Neural progenitor cell (in vitro differentiated cells): ENCODE results near the gene SOX2. TPM values are rescaled to one million over a fixed set of nuclear protein-coding genes. Genes with fewer than 3 reads are reported as not detected.

Experiments used
- DNase-seq: peaks from one replicate; pipeline ENCODE4 v3.0.0-alpha.2; 2016; ENCODE audit warnings: low spot score
- H2AFZ ChIP-seq: fragments of 200-600 bp; sonication (generic); replicated peaks from 2 replicates; pipeline ENCODE4 v1.6.1; 2016; ENCODE audit warnings: antibody characterized with exemption
- H3F3A ChIP-seq: fragments of 200-600 bp; sonication (generic); 2 replicates; pipeline ENCODE4 v1.6.1; 2016; ENCODE audit warnings: antibody characterized with exemption, low read depth
- H3K27ac ChIP-seq: fragments of 200-600 bp; sonication (generic); 2 replicates; pipeline ENCODE4 v1.5.1; 2016; ENCODE audit warnings: mild to moderate bottlenecking
- H3K27me3 ChIP-seq: fragments of 200-600 bp; sonication (generic); 2 replicates; pipeline ENCODE4 v1.6.1; 2016; ENCODE audit warnings: mild to moderate bottlenecking, moderate library complexity
- H3K36me3 ChIP-seq: fragments of 200-600 bp; sonication (generic); 2 replicates; pipeline ENCODE4 v1.5.1; 2016
- H3K4me1 ChIP-seq: fragments of 200-600 bp; sonication (generic); 2 replicates; pipeline ENCODE4 v1.6.1; 2016; ENCODE audit warnings: mixed run types
- H3K4me2 ChIP-seq: fragments of 200-600 bp; sonication (generic); 2 replicates; pipeline ENCODE4 v1.6.1; 2016
- H3K4me3 ChIP-seq: fragments of 200-600 bp; sonication (generic); 2 replicates; pipeline ENCODE4 v1.5.1; 2016
- H3K79me2 ChIP-seq: fragments of 200-600 bp; sonication (generic); 2 replicates; pipeline ENCODE4 v1.6.1; 2016; ENCODE audit warnings: low read depth
- H3K9ac ChIP-seq: fragments of 200-600 bp; sonication (generic); 2 replicates; pipeline ENCODE4 v1.6.1; 2016
- H3K9me3 ChIP-seq: fragments of 200-600 bp; sonication (generic); 2 replicates; pipeline ENCODE4 v1.5.1; 2016; ENCODE audit warnings: low read depth
- H4K20me1 ChIP-seq: fragments of 200-600 bp; sonication (generic); 2 replicates; pipeline ENCODE4 v1.6.1; 2016; ENCODE audit warnings: low read depth
- H3K27ac Mint-ChIP-seq: 3 replicates; pipeline ENCODE4 v1.8.0; 2021; ENCODE audit warnings: mixed read lengths
- H3K27me3 Mint-ChIP-seq: 2 replicates; pipeline ENCODE4 v1.8.0; 2022; ENCODE audit warnings: low read depth, mild to moderate bottlenecking, inconsistent platforms, moderate library complexity, mixed read lengths; ENCODE audit not compliant: insufficient read depth
- H3K36me3 Mint-ChIP-seq: 3 replicates; pipeline ENCODE4 v1.8.0; 2021; ENCODE audit warnings: mixed read lengths
- H3K4me1 Mint-ChIP-seq: 3 replicates; pipeline ENCODE4 v1.8.0; 2021; ENCODE audit warnings: mixed read lengths
- H3K4me3 Mint-ChIP-seq: 3 replicates; pipeline ENCODE4 v1.8.0; 2021; ENCODE audit warnings: mild to moderate bottlenecking, moderate library complexity, mixed read lengths
- H3K9me3 Mint-ChIP-seq: 3 replicates; pipeline ENCODE4 v1.8.0; 2020; ENCODE audit warnings: mixed read lengths
- EZH2 ChIP-seq: fragments of 200-600 bp; sonication (generic); IDR thresholded peaks from 2 replicates; pipeline ENCODE4 v1.6.1; 2017; ENCODE audit warnings: antibody characterized with exemption, mild to moderate bottlenecking, moderate library complexity
- EZH2phosphoT487 ChIP-seq: fragments of 200-600 bp; sonication (generic); IDR thresholded peaks from 2 replicates; pipeline ENCODE4 v1.6.1; 2017; ENCODE audit warnings: antibody characterized with exemption
- total RNA-seq: library from RNA; depleted of rRNA; stranded (reverse); fragments of >200 nt; gene quantifications from 2 replicates; pipeline ENCODE4 v1.2.3, GENCODE V29; 2015; ENCODE audit warnings: low replicate concordance
- TF ChIP-seq, protein P1 (sequence below): fragments of 200-600 bp; sonication (generic); IDR thresholded peaks from 2 replicates; pipeline ENCODE4 v1.5.1; 2017; ENCODE audit warnings: antibody characterized with exemption, mild to moderate bottlenecking

SOX2 gene
- total RNA-seq, 1 donor from 2014 or later, result 605 TPM

DNA sequence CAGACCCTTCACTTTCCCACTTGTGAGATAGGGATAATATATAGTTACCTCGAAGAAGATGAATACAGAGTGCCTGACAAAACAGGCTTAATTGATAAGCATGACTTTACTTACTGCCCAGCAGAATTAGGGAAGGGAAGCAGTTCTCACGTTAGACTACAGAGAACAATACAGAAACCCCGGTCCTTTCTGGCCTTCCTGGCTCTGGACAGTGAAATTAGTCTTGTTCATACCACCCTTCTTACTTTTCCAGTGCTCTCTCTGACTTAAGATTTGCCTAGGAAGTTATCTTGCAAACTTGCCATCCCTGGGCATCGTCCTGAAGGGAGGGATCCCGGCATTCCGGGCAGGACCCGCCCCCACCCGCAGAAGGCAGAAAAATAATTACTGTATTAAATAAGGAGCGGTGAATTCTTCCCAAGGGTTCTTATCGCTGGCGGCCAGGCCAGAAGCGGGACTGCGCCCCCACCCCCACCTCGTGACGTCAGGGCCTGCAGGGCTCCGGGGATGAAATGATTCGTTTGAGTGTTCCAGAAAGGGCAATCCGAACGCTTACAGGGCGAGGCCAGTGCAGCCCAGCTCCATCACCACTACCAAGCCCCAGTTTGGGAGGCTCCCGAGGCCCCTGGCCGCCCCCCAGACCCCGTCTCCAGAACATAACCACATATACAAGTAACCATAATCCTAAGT lies 8.4 kb downstream of the SOX2 start:
- H3K27ac Mint-ChIP-seq, result peak overlapping the region; percentile 82
- Histone ChIP-seq H3K9ac (no peak overlapping the region), H3K27me3 (no peaks in the 10 kb centered on the region), H3K4me1 (peaks cover 81% of the 10 kb centered on the region), H3F3A (peaks cover 100% of the 10 kb centered on the region), H3K9me3 (no peaks in the 10 kb centered on the region), H3K79me2 (peaks cover 99% of the 10 kb centered on the region), H3K4me2 (peak overlapping the region; percentile 99), H2AFZ (no peak overlapping the region), H3K27ac (peak overlapping the region; percentile 87), H3K4me3 (peak overlapping the region; percentile 98), H3K36me3 (peaks cover 23% of the 10 kb centered on the region), H4K20me1 (peaks cover 77% of the 10 kb centered on the region)
- no peak for TF ChIP-seq EZH2phosphoT487
- TF ChIP-seq, protein P1, sequence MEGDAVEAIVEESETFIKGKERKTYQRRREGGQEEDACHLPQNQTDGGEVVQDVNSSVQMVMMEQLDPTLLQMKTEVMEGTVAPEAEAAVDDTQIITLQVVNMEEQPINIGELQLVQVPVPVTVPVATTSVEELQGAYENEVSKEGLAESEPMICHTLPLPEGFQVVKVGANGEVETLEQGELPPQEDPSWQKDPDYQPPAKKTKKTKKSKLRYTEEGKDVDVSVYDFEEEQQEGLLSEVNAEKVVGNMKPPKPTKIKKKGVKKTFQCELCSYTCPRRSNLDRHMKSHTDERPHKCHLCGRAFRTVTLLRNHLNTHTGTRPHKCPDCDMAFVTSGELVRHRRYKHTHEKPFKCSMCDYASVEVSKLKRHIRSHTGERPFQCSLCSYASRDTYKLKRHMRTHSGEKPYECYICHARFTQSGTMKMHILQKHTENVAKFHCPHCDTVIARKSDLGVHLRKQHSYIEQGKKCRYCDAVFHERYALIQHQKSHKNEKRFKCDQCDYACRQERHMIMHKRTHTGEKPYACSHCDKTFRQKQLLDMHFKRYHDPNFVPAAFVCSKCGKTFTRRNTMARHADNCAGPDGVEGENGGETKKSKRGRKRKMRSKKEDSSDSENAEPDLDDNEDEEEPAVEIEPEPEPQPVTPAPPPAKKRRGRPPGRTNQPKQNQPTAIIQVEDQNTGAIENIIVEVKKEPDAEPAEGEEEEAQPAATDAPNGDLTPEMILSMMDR, result no peak
- TF ChIP-seq EZH2, result no peak
- no peak for DNase-seq
- H3K27me3 Mint-ChIP-seq, result peaks cover 3% of the 10 kb centered on the region
- H3K4me3 Mint-ChIP-seq, result peak overlapping the region; percentile 80
- H3K4me1 Mint-ChIP-seq, result peaks cover 80% of the 10 kb centered on the region
- H3K36me3 Mint-ChIP-seq, result peaks cover 23% of the 10 kb centered on the region
- H3K9me3 Mint-ChIP-seq, result no peaks in the 10 kb centered on the region

DNA sequence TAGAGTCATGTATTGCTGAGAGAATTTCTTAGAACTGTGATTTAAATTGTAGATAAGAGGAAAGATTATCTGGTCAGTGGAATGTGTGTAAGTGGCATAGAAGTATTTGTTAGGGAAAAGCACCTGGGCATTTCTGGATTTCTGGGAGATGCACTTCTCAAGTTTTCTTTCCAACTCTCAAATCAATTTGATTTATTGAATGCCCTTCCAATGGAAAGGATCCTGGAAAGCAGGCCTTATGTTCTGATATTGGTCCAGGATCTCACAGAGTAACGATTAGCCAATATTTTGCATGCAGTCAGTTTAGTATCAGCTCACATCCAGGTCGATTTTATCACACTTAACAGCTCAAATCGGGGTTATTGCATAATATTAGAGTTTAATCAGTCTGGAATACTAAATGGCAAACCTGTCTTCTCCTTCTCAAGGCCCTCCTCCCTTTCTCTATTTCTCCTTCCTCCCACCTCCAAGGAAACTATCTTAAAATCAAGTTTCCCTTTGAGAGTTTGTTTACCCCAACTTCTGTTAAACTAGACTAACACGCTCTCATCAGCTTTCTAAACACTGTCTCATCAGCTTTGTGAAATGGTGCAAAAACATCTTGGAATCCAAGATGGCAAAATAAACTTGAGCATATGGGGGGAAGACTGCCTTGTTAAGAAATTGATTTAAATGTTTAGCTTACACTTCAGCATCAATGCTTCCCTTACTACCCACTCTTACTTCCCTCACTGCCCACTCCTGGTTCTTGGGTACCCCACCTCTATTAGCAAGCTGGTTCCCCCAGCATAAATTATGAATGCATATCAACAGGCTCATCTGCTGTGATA lies 9.5 kb downstream of the SOX2 start:
- peak overlapping the region; percentile 87 for H3K27ac ChIP-seq
- H2AFZ ChIP-seq, result no peak overlapping the region
- H3K4me2 ChIP-seq, result peak overlapping the region; percentile 99
- H3K9me3 ChIP-seq, result no peaks in the 10 kb centered on the region
- peaks cover 66% of the 10 kb centered on the region for H4K20me1 ChIP-seq
- Mint-ChIP-seq H3K4me3 (peak overlapping the region; percentile 80), H3K36me3 (peaks cover 15% of the 10 kb centered on the region), H3K4me1 (peaks cover 89% of the 10 kb centered on the region), H3K27ac (peak overlapping the region; percentile 84), H3K9me3 (no peaks in the 10 kb centered on the region), H3K27me3 (peaks cover 2% of the 10 kb centered on the region)
- DNase-seq, result no peak
- H3K9ac ChIP-seq, result peak overlapping the region; percentile 0
- H3K4me1 ChIP-seq, result peaks cover 92% of the 10 kb centered on the region
- H3F3A ChIP-seq, result peaks cover 100% of the 10 kb centered on the region
- H3K4me3 ChIP-seq, result peak overlapping the region; percentile 23
- H3K36me3 ChIP-seq, result peaks cover 17% of the 10 kb centered on the region
- no peak for TF ChIP-seq EZH2phosphoT487
- TF ChIP-seq, protein P1, result no peak
- no peak for TF ChIP-seq EZH2
- H3K79me2 ChIP-seq, result peaks cover 99% of the 10 kb centered on the region
- no peaks in the 10 kb centered on the region for H3K27me3 ChIP-seq

DNA sequence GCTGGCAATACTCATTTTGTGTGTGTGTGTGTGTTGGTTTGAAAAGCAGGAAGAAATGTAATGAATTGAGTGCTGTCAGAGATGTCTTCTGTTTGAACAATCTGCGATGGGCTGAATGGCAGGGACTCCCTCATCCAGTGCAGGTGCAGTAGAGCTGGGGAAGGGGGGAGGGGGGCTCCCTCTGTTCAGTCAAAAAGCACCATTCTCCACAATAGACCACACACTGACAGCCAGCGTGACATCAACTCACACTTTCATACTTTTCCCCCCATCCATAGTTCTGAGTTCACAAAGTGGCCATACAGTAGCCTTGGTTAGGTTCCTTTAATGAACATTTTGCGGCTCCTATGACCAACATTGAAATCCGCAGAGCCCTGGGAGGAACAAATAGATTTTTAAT lies 10.4 kb downstream of the SOX2 start:
- peak overlapping the region; percentile 99 for H3K4me2 ChIP-seq
- no peaks in the 10 kb centered on the region for H3K27me3 ChIP-seq

More for the DNA sequence above, 10.4 kb downstream of the SOX2 start:
- H3K4me1 Mint-ChIP-seq, result peaks cover 91% of the 10 kb centered on the region
- no peak overlapping the region for H3K9ac ChIP-seq
- no peaks in the 10 kb centered on the region for H3K9me3 Mint-ChIP-seq
- H3K27me3 Mint-ChIP-seq, result peaks cover 2% of the 10 kb centered on the region
- H3K4me3 Mint-ChIP-seq, result peak overlapping the region; percentile 80
- peak overlapping the region; percentile 23 for H3K4me3 ChIP-seq
- H3K36me3 Mint-ChIP-seq, result peaks cover 14% of the 10 kb centered on the region
- H3K36me3 ChIP-seq, result peaks cover 8% of the 10 kb centered on the region
- H3K27ac ChIP-seq, result peak overlapping the region; percentile 90
- no peak for TF ChIP-seq EZH2phosphoT487
- no peak for TF ChIP-seq EZH2
- TF ChIP-seq, protein P1, result no peak
- H4K20me1 ChIP-seq, result peaks cover 57% of the 10 kb centered on the region
- peaks cover 99% of the 10 kb centered on the region for H3K79me2 ChIP-seq
- H3K4me1 ChIP-seq, result peaks cover 95% of the 10 kb centered on the region
- H2AFZ ChIP-seq, result no peak overlapping the region
- H3F3A ChIP-seq, result peaks cover 100% of the 10 kb centered on the region
- no peaks in the 10 kb centered on the region for H3K9me3 ChIP-seq
- DNase-seq, result peak; percentile 78
- peak overlapping the region; percentile 94 for H3K27ac Mint-ChIP-seq
